ENCODE results near the gene ANP32B.
"Not testable (repeated sequence)": the region's sequence is repeated elsewhere in the genome, so short reads cannot be mapped to it uniquely, and the experiment has no call there.

Gene ANP32B

DNA sequence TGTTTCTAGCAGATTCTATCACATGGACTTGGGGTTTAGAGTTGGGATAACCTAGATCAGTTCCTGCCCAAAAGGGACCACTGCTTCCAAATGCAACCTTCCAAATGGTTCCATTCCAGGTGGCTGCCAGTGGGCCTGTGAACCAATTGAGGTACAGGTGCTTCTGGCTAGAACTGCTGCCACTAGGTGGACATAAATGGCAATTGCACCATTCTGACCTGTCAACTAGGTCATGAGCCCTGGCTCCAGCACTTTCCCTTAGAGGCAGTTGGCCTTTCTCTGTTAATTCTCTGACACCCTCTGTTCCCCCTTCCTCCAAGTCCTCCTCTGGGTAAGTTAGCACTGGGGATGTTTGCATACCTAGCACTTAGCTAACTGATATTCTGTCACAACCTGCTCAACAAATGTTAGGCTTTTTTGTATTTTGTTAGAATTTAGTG lies 28.6 kb upstream of the ANP32B start:
- Histone ChIP-seq H3K4me3 (ENCODE audit: low read depth, low read length) (no peak overlapping the region), H3K9me3 (ENCODE audit: severe bottlenecking) (peaks cover 5% of the 10 kb centered on the region), H3K27ac (no peak overlapping the region), H3K27me3 (ENCODE audit: insufficient read depth, low read depth, severe bottlenecking) (no peaks in the 10 kb centered on the region), H3K36me3 (no peaks in the 10 kb centered on the region)
- TF ChIP-seq, protein P1, sequence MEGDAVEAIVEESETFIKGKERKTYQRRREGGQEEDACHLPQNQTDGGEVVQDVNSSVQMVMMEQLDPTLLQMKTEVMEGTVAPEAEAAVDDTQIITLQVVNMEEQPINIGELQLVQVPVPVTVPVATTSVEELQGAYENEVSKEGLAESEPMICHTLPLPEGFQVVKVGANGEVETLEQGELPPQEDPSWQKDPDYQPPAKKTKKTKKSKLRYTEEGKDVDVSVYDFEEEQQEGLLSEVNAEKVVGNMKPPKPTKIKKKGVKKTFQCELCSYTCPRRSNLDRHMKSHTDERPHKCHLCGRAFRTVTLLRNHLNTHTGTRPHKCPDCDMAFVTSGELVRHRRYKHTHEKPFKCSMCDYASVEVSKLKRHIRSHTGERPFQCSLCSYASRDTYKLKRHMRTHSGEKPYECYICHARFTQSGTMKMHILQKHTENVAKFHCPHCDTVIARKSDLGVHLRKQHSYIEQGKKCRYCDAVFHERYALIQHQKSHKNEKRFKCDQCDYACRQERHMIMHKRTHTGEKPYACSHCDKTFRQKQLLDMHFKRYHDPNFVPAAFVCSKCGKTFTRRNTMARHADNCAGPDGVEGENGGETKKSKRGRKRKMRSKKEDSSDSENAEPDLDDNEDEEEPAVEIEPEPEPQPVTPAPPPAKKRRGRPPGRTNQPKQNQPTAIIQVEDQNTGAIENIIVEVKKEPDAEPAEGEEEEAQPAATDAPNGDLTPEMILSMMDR (IDR thresholded peaks at IDR 0.05; ENCODE audit: low read depth, low read length), result peak; percentile 96
- DNase-seq, result peak; percentile 86

DNA sequence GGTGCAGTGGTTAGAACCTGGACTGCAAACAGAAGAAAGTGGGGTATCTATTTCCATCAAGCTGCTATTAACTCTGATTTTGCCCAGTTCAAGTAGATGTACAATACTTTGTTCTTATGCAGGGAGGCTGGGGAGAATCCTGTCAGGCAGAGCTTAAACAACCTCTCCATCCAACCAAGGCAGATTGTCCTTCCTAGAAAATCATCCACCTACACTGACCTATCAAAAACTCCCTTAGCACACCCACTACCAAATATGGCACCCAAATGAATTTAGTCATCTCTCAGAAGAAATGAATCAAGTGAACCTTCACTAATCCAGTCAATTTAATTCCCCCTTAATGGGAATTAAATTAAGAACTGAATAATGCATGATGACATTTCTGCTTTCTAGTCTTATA lies 26.8 kb upstream of the ANP32B start:
- TF ChIP-seq, protein P1 (IDR thresholded peaks at IDR 0.05; ENCODE audit: low read depth, low read length), result no peak
- H3K27me3 ChIP-seq (ENCODE audit: insufficient read depth, low read depth, severe bottlenecking), result no peaks in the 10 kb centered on the region
- H3K4me3 ChIP-seq (ENCODE audit: low read depth, low read length), result no peak overlapping the region
- H3K27ac ChIP-seq, result no peak overlapping the region
- H3K9me3 ChIP-seq (ENCODE audit: severe bottlenecking), result no peaks in the 10 kb centered on the region
- DNase-seq, result no peak
- no peaks in the 10 kb centered on the region for H3K36me3 ChIP-seq

DNA sequence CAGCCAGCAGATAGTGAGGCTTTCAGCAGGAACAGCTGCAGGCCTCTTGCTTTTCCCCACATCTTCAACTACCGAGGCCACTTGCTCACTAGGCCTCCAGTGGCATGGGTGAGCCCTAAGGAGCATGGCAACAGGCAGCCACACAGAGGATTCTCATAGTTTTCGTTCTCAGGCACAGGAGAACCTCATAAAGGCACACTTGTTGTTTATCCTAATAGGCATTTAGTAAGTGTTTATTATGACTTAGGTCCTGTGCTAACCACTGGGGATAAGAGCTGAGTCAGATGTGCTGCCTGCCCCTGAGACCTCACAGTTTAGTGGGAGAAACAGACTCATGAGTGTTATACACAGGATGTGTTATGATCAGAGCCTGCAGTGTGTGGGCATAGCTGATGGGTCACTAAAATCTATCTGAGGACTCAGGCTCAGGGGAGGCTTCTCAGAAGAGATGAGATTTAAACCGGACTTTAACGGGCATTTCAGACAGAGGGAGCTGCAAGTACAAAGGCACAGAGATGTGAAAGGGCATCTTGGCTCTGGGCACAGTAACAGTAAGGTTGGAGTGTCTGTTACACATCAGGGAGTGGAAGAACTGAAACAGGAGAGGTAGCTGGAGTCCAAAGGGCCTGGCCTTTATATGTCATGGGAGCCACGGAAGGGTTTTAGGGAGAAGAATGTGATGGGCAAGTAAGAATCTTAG lies 24.2 kb upstream of the ANP32B start:
- Histone ChIP-seq H3K27ac (no peak overlapping the region), H3K4me3 (ENCODE audit: low read depth, low read length) (no peak overlapping the region), H3K36me3 (no peaks in the 10 kb centered on the region), H3K27me3 (ENCODE audit: insufficient read depth, low read depth, severe bottlenecking) (no peaks in the 10 kb centered on the region), H3K9me3 (ENCODE audit: severe bottlenecking) (no peaks in the 10 kb centered on the region)
- TF ChIP-seq, protein P1 (IDR thresholded peaks at IDR 0.05; ENCODE audit: low read depth, low read length), result no peak
- DNase-seq, result no peak

- H3K4me3 ChIP-seq (ENCODE audit: low read depth, low read length), result no peak overlapping the region
- no peaks in the 10 kb centered on the region for H3K9me3 ChIP-seq (ENCODE audit: severe bottlenecking)
- TF ChIP-seq, protein P1 (IDR thresholded peaks at IDR 0.05; ENCODE audit: low read depth, low read length), result no peak
- H3K27me3 ChIP-seq (ENCODE audit: insufficient read depth, low read depth, severe bottlenecking), result no peaks in the 10 kb centered on the region
- DNase-seq, result no peak
- no peaks in the 10 kb centered on the region for H3K36me3 ChIP-seq
- H3K27ac ChIP-seq, result no peak overlapping the region
Measured at GRCh38 chr9:97959585-97959984, 23.6 kb upstream of the ANP32B start.

DNA sequence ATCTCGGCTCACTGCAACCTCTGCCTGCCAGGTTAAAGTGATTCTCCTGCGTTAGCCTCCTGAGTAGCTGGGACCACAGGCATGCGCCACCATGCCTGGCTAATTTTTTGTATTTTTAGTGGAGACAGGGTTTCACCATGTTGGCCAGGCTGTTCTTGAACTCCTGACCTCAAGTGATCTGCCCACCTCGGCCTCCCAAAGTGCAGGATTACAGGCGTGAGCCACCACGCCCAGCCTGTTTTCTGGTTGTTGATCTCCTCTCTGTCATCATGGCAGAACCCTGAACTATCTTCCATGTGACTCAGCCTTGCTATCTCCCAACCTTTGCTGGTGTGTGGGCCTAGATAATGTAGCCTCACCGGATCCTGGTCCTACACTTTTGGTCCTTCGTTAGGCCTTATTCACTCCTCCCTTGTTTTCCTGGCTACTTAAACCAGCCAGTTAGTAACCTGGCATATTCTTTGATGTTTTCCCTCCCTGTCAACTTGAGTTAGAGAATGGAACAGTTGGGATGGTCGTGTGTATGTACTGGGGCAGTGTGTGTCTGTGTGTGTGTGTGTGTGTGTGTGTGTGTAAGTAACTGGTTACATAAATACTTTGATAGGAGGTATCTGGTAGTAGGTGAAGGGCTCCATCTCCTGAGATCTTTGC lies 22.3 kb upstream of the ANP32B start:
- DNase-seq; H3K27ac ChIP-seq; H3K27me3 ChIP-seq (ENCODE audit: insufficient read depth, low read depth, severe bottlenecking): not testable (repeated sequence)

GRCh38 chr9:97961361-97961760 lies 21.8 kb upstream of the ANP32B start:
- H3K27ac ChIP-seq, result no peak overlapping the region
- no peak for DNase-seq
- TF ChIP-seq, protein P1 (IDR thresholded peaks at IDR 0.05; ENCODE audit: low read depth, low read length), result no peak

More for the DNA sequence above, 22.3 kb upstream of the ANP32B start:
- not testable (repeated sequence) for H3K9me3 ChIP-seq (ENCODE audit: severe bottlenecking); H3K4me3 ChIP-seq (ENCODE audit: low read depth, low read length); H3K36me3 ChIP-seq

More at GRCh38 chr9:97961361-97961760, 21.8 kb upstream of the ANP32B start:
- H3K4me3 ChIP-seq (ENCODE audit: low read depth, low read length), result no peak overlapping the region
- no peaks in the 10 kb centered on the region for H3K36me3 ChIP-seq
- no peaks in the 10 kb centered on the region for H3K9me3 ChIP-seq (ENCODE audit: severe bottlenecking)
- no peaks in the 10 kb centered on the region for H3K27me3 ChIP-seq (ENCODE audit: insufficient read depth, low read depth, severe bottlenecking)

All from WERI-Rb-1 (cell line).